ENCODE measurements around the gene XIRP1.

- TF ChIP-seq GABPA (IDR thresholded peaks at IDR 0.05 in 1 of 2, conservative IDR thresholded peaks at IDR 0.05 in 1 of 2) (no peak), ZBTB33 (IDR thresholded peaks at IDR 0.05) (no peak), CTCF (IDR thresholded peaks at IDR 0.05; ENCODE audit: low read depth, low read length, missing input control) (no peak), RAD21 (IDR thresholded peaks at IDR 0.05) (no peak), TAF1 (conservative IDR thresholded peaks at IDR 0.05) (no peak), REST (IDR thresholded peaks at IDR 0.05) (no peak), RXRA (IDR thresholded peaks at IDR 0.05) (no peak), SP1 (IDR thresholded peaks at IDR 0.05) (no peak), FOXA2 (IDR thresholded peaks at IDR 0.05) (no peak)
These were observed 28.2 kb upstream of the XIRP1 start for GRCh38 chr3:39220407-39221140.
